Smooth muscle cell (in vitro differentiated cells): ENCODE results near the gene PRAMEF33. TPM values are rescaled to one million over a fixed set of nuclear protein-coding genes. Genes with fewer than 3 reads are reported as not detected.
"Not testable (repeated sequence)": the region's sequence is repeated elsewhere in the genome, so short reads cannot be mapped to it uniquely, and the experiment has no call there.

Experiments
- DNase-seq: peaks from one replicate; lab custom pipeline; 2025; ENCODE audit not compliant: unreplicated experiment; lab: John Stamatoyannopoulos, UW
- H2AFZ ChIP-seq: fragments of 200-600 bp; sonication (generic); 2 replicates; pipeline ENCODE4 v1.6.0; 2016; ENCODE audit warnings: antibody characterized with exemption, low read depth, mild to moderate bottlenecking
- H3F3A ChIP-seq: fragments of 200-600 bp; sonication (generic); 2 replicates; pipeline ENCODE4 v1.6.0; 2017; ENCODE audit warnings: antibody characterized with exemption, low read depth
- H3K27ac ChIP-seq: fragments of 200-600 bp; sonication (generic); 2 replicates; pipeline ENCODE4 v1.5.1; 2016; ENCODE audit warnings: low read depth, mild to moderate bottlenecking
- H3K27me3 ChIP-seq: fragments of 200-600 bp; sonication (generic); 2 replicates; pipeline ENCODE4 v1.6.1; 2016; ENCODE audit warnings: low read depth, mild to moderate bottlenecking
- H3K36me3 ChIP-seq: fragments of 200-600 bp; sonication (generic); 2 replicates; pipeline ENCODE4 v1.5.1; 2016; ENCODE audit warnings: low read depth
- H3K4me1 ChIP-seq: fragments of 200-600 bp; sonication (generic); 2 replicates; pipeline ENCODE4 v1.5.1; 2016; ENCODE audit warnings: low read depth
- H3K4me2 ChIP-seq: fragments of 200-600 bp; sonication (generic); 2 replicates; pipeline ENCODE4 v1.6.0; 2016; ENCODE audit warnings: mild to moderate bottlenecking
- H3K4me3 ChIP-seq: fragments of 200-600 bp; sonication (generic); 2 replicates; pipeline ENCODE4 v1.5.1; 2016; ENCODE audit warnings: mild to moderate bottlenecking
- H3K79me2 ChIP-seq: fragments of 200-600 bp; sonication (generic); 2 replicates; pipeline ENCODE4 v1.6.0; 2016; ENCODE audit warnings: low read depth, mild to moderate bottlenecking
- H3K9ac ChIP-seq: fragments of 200-600 bp; sonication (generic); 2 replicates; pipeline ENCODE4 v1.6.0; 2016; ENCODE audit warnings: low read depth
- H3K9me3 ChIP-seq: fragments of 200-600 bp; sonication (generic); replicated peaks from 2 replicates; pipeline ENCODE4 v1.5.1; 2016; ENCODE audit warnings: low read depth
- H4K20me1 ChIP-seq: fragments of 200-600 bp; sonication (generic); 2 replicates; pipeline ENCODE4 v1.6.0; 2016; ENCODE audit warnings: low read depth
- WGBS: methylation state at CpG from one replicate; pipeline ENCODE4 v1.1.7; 2016; ENCODE audit warnings: low lambda C conversion rate; 5-methylcytosine and 5-hydroxymethylcytosine counted together
- polyA plus RNA-seq: library from polyadenylated mRNA; unstranded; fragments of >200 nt; fragmentation: Nextera tagmentation; extraction: Ambion mirVana; gene quantifications from 2 replicates; pipeline ENCODE4 v1.2.1, GENCODE V29; 2016
- total RNA-seq: library from RNA; depleted of rRNA; stranded (reverse); fragments of >200 nt; gene quantifications from 2 replicates; pipeline ENCODE4 v1.2.3, GENCODE V29; 2014

The PRAMEF33 gene
- total RNA-seq (not detected in 2 replicates), polyA plus RNA-seq (not detected in 2 replicates)

- H4K20me1 ChIP-seq, H3K9me3 ChIP-seq: not testable (repeated sequence)
Measured at GRCh38 chr1:13303239-13303638, at the start of gene PRAMEF33. PRAMEF33 (plus strand) TSS chr1:13303539; CDS start chr1:13305955, 2,416 bp downstream.

GRCh38 chr1:13253898-13254297 lies 49.4 kb upstream of the PRAMEF33 start, which contains the start of gene PRAMEF5:
PRAMEF5 (plus strand) TSS chr1:13254198; CDS start chr1:13259269, 5,071 bp downstream.
- H3K9me3 ChIP-seq, H3K9ac ChIP-seq, H4K20me1 ChIP-seq, H3K4me2 ChIP-seq, H3K4me1 ChIP-seq, H3F3A ChIP-seq, H3K79me2 ChIP-seq, H3K27me3 ChIP-seq, H2AFZ ChIP-seq, H3K4me3 ChIP-seq, H3K36me3 ChIP-seq, H3K27ac ChIP-seq, DNase-seq: not testable (repeated sequence)
- WGBS = 73% methylated on average over 2 of the region's 5 CpGs

More at GRCh38 chr1:13303239-13303638, at the start of gene PRAMEF33:
- not testable (repeated sequence) for H3K4me3 ChIP-seq, H3K4me2 ChIP-seq, H3K4me1 ChIP-seq, H3K9ac ChIP-seq, H3K79me2 ChIP-seq, DNase-seq, H3F3A ChIP-seq, H3K27ac ChIP-seq, H3K36me3 ChIP-seq, H2AFZ ChIP-seq, H3K27me3 ChIP-seq
- WGBS = no CpG with 5 or more reads among the region's 1 CpG

- H3K79me2 ChIP-seq, H4K20me1 ChIP-seq, H2AFZ ChIP-seq, H3K9ac ChIP-seq, H3K4me2 ChIP-seq, DNase-seq, H3K4me3 ChIP-seq, H3K36me3 ChIP-seq, H3K9me3 ChIP-seq, H3K4me1 ChIP-seq, H3K27ac ChIP-seq, H3F3A ChIP-seq, H3K27me3 ChIP-seq: not testable (repeated sequence)
- 72% methylated on average over 2 of the region's 3 CpGs for WGBS
Measured at GRCh38 chr1:13265124-13265523, 38.2 kb upstream of the PRAMEF33 start.

GRCh38 chr1:13277016-13277415 lies 26.3 kb upstream of the PRAMEF33 start:
- H4K20me1 ChIP-seq, H3F3A ChIP-seq, H2AFZ ChIP-seq, DNase-seq, H3K27ac ChIP-seq, H3K36me3 ChIP-seq, H3K4me1 ChIP-seq, H3K79me2 ChIP-seq, H3K27me3 ChIP-seq, H3K4me2 ChIP-seq, H3K4me3 ChIP-seq, H3K9ac ChIP-seq, H3K9me3 ChIP-seq: not testable (repeated sequence)
- 64% methylated on average over 5 of the region's 6 CpGs for WGBS

- not testable (repeated sequence) for H2AFZ ChIP-seq, H3K27me3 ChIP-seq, H3F3A ChIP-seq, H3K27ac ChIP-seq, H3K4me2 ChIP-seq, H3K9me3 ChIP-seq, H3K36me3 ChIP-seq, H3K4me1 ChIP-seq, H3K79me2 ChIP-seq, DNase-seq, H4K20me1 ChIP-seq, H3K9ac ChIP-seq, H3K4me3 ChIP-seq
- 80% methylated on average over 3 of the region's 3 CpGs for WGBS
Measured at GRCh38 chr1:13279617-13280016, 23.7 kb upstream of the PRAMEF33 start.

GRCh38 chr1:13285037-13285436 lies 18.3 kb upstream of the PRAMEF33 start, which contains the start of gene PRAMEF8:
PRAMEF8 (minus strand) TSS chr1:13285137; CDS start chr1:13284091, 1,046 bp downstream.
- not testable (repeated sequence) for DNase-seq, H3K9me3 ChIP-seq, H3K4me2 ChIP-seq, H3K4me3 ChIP-seq, H2AFZ ChIP-seq, H3K79me2 ChIP-seq, H3K27ac ChIP-seq, H3K9ac ChIP-seq, H3F3A ChIP-seq, H3K4me1 ChIP-seq, H4K20me1 ChIP-seq, H3K27me3 ChIP-seq, H3K36me3 ChIP-seq
- WGBS = no CpG with 5 or more reads among the region's 1 CpG

- H3F3A ChIP-seq, H3K9ac ChIP-seq, H3K36me3 ChIP-seq, H3K79me2 ChIP-seq, H3K4me1 ChIP-seq, H3K9me3 ChIP-seq, H3K27ac ChIP-seq, H3K4me2 ChIP-seq, H2AFZ ChIP-seq, DNase-seq, H3K4me3 ChIP-seq, H4K20me1 ChIP-seq, H3K27me3 ChIP-seq: not testable (repeated sequence)
- 73% methylated on average over 2 of the region's 3 CpGs for WGBS
Measured at GRCh38 chr1:13289030-13289429, 14.3 kb upstream of the PRAMEF33 start.

GRCh38 chr1:13297216-13297931 lies 6.0 kb upstream of the PRAMEF33 start:
- not testable (repeated sequence) for H3K9ac ChIP-seq, DNase-seq, H3K4me2 ChIP-seq, H3K27me3 ChIP-seq, H3K4me1 ChIP-seq, H2AFZ ChIP-seq, H3K79me2 ChIP-seq, H3K4me3 ChIP-seq, H4K20me1 ChIP-seq, H3F3A ChIP-seq, H3K27ac ChIP-seq, H3K36me3 ChIP-seq, H3K9me3 ChIP-seq
- 79% methylated on average over 3 of the region's 5 CpGs for WGBS
